ENCODE data around the gene KRTAP5-4.

DNA sequence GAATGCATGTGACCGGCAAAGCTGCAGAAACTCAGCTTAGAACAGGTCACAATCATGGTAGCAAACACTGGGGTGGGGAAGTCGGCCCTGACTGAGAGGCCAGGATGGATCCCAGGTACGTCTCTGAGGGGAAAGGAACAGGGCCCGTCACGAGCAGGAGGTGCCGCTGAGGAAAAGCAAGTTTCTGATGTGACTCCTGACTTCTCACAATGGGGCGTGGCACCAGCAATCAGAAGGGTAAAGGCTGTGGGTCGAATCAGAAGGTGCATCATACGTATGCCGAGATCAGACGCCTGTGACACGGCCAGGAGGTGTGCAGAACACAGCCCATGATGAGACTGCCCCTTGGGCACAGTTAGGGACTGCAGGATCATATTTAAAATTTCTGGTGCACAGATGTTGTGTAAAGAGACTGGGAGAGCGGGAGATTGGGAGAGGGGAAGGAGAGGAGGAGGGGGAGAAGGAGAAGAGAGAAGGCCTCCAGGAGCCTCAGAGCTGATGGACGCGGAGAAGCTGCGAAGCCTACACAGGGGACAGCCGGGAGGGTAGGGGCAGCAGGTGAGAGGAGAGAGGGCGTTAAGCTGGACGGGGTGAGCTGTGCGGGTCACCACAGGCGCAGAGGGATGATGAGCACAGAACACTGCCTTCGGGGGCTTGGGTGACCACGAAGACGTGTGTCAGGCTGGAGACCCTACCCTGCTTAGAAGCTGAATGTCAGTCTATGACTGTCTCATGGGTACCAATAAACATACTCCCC, 38.4 kb upstream of the KRTAP5-4 start:
- TF ChIP-seq EZH2 (IDR thresholded peaks at IDR 0.05) (no peak), POLR2AphosphoS5 (IDR thresholded peaks at IDR 0.05; ENCODE audit: borderline replicate concordance, low read depth, low read length) (no peak)
